HAP-1 (cell line): Measurements from ENCODE around the gene ENOPH1.
A peak's percentile ranks its signal among the peaks of the same experiment; 100 is the strongest.
"Not testable (repeated sequence)": the region's sequence is repeated elsewhere in the genome, so short reads cannot be mapped to it uniquely, and the experiment has no call there.

Experiments used
- DNase-seq, 2 experiments: peaks; one replicate each; pipeline ENCODE4 v3.0.0-alpha.2; 2016 to 2020; ENCODE audit warnings: low spot score in 2 of 2
- H3K27me3 ChIP-seq: fragments of 250-450 bp; sonication (Bioruptor Pico); 2 replicates; pipeline ENCODE4 v1.5.1; 2020; ENCODE audit warnings: low read depth, mild to moderate bottlenecking, moderate library complexity
- H3K36me3 ChIP-seq: fragments of 250-450 bp; sonication (Bioruptor Pico); replicated peaks from 2 replicates; pipeline ENCODE4 v1.5.1; 2020; ENCODE audit warnings: mild to moderate bottlenecking
- H3K4me1 ChIP-seq: fragments of 250-450 bp; sonication (Bioruptor Pico); 2 replicates; pipeline ENCODE4 v1.5.1; 2020; ENCODE audit warnings: mild to moderate bottlenecking
- H3K4me3 ChIP-seq: fragments of 250-450 bp; sonication (Bioruptor Pico); 2 replicates; pipeline ENCODE4 v1.5.1; 2020; ENCODE audit warnings: mild to moderate bottlenecking, moderate library complexity
- H3K9me3 ChIP-seq: fragments of 250-450 bp; sonication (Bioruptor Pico); 2 replicates; pipeline ENCODE4 v1.5.1; 2020; ENCODE audit warnings: mild to moderate bottlenecking, moderate library complexity
- in situ Hi-C: fragments of 300-500 bp; cut with MboI; formaldehyde crosslinking; loops from 3 replicates; pipeline ENCODE4 v1.14.3; 2020; ENCODE audit warnings: low sequenced_read_pairs, inconsistent platforms, mixed read lengths

ENOPH1 gene

GRCh38 chr4:82430193-82430963 is at the start of gene ENOPH1, which contains the start of gene HNRNPDL:
ENOPH1 (plus strand) TSS chr4:82430590; CDS start chr4:82430830, 240 bp downstream.
HNRNPDL (minus strand) TSS chr4:82430462; CDS start chr4:82429690, 772 bp downstream.
- H3K4me3 ChIP-seq: peak within 1 kb of the TSS; percentile 90
- peaks cover 20% of the 10 kb centered on the region for H3K4me1 ChIP-seq
- peak; percentile 96 to 98 for DNase-seq
- H3K36me3 ChIP-seq: peaks cover 43% of the 10 kb centered on the region
- no peaks in the 10 kb centered on the region for H3K9me3 ChIP-seq
- no peaks in the 10 kb centered on the region for H3K27me3 ChIP-seq
- in situ Hi-C loops: no loop called here

DNA sequence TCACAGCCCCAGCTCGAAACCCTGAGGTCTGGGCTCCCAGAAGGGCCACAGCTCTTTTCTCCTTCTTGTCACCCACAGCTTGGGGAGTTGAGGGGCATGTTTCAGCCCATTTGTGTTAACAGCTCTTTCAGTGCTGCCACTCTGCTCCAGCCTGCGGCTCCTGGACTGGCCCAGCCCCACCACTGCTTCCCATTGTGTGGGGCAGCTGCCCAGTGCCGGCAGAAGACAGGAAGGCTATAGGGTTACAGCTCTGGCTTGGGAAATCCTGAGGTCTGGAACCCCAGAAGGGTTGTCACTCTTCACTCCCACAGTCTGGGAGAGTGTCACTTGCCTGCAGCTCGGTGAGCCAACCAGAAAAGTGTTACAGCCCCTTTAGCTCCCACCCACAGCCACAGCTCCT is 49.6 kb upstream of the ENOPH1 start:
- H3K9me3 ChIP-seq: peaks cover 3% of the 10 kb centered on the region; the same call in 1 of the 2 replicates
- no peak overlapping the region for H3K4me3 ChIP-seq
- in situ Hi-C loops: loop anchor here (5.0 kb wide), 1 partner anchor 36 kb away; no protein-coding TSS in a partner anchor

GRCh38 chr4:82381235-82381634 is 49.2 kb upstream of the ENOPH1 start:
- Histone ChIP-seq H3K9me3 (peaks cover 4% of the 10 kb centered on the region; the same call in 1 of the 2 replicates), H3K4me3 (no peak overlapping the region), H3K4me1 (no peaks in the 10 kb centered on the region), H3K27me3 (no peaks in the 10 kb centered on the region), H3K36me3 (no peaks in the 10 kb centered on the region; the same call in 1 of the 2 replicates)
- in situ Hi-C loops: loop anchor here (5.0 kb wide), 1 partner anchor 36 kb away; no protein-coding TSS in a partner anchor
- DNase-seq: no peak

More for the DNA sequence above, 49.6 kb upstream of the ENOPH1 start:
- H3K36me3 ChIP-seq: no peaks in the 10 kb centered on the region; the same call in 1 of the 2 replicates
- no peaks in the 10 kb centered on the region for H3K27me3 ChIP-seq
- H3K4me1 ChIP-seq: peaks cover 1% of the 10 kb centered on the region; the same call in 1 of the 2 replicates
- no peak for DNase-seq

GRCh38 chr4:82381661-82382296 is 48.6 kb upstream of the ENOPH1 start:
- Histone ChIP-seq H3K4me3 (no peak overlapping the region), H3K4me1 (no peaks in the 10 kb centered on the region), H3K9me3 (peaks cover 4% of the 10 kb centered on the region; the same call in 1 of the 2 replicates), H3K27me3 (no peaks in the 10 kb centered on the region), H3K36me3 (no peaks in the 10 kb centered on the region; the same call in 1 of the 2 replicates)
- DNase-seq: no peak
- in situ Hi-C loops: loop anchor here (5.0 kb wide), 1 partner anchor 36 kb away; no protein-coding TSS in a partner anchor

DNA sequence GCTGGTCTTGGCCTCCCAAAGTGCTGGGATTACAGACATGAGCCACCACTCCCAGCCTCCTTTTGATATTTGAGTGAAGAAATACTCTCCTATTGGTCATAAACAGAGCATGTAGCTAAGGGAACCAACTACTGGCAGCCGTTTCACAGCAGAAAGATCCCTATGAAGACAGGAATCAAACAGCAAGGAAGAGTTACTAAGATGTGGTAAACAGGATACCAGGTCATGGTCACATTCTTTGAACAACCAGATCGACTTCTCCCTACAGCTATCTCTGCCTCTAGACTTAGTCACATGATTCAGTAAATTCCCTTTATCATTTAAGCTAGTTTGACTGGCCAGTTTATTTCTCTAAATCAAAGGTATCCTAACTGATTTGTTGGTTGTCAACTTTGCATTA is 47.6 kb upstream of the ENOPH1 start:
- Histone ChIP-seq H3K36me3 (no peaks in the 10 kb centered on the region; the same call in 1 of the 2 replicates), H3K4me1 (no peaks in the 10 kb centered on the region), H3K9me3 (peaks cover 4% of the 10 kb centered on the region; the same call in 1 of the 2 replicates), H3K4me3 (no peak overlapping the region), H3K27me3 (no peaks in the 10 kb centered on the region)
- DNase-seq: no peak
- in situ Hi-C loops: loop anchor here (5.0 kb wide), 1 partner anchor 35 kb away; no protein-coding TSS in a partner anchor

DNA sequence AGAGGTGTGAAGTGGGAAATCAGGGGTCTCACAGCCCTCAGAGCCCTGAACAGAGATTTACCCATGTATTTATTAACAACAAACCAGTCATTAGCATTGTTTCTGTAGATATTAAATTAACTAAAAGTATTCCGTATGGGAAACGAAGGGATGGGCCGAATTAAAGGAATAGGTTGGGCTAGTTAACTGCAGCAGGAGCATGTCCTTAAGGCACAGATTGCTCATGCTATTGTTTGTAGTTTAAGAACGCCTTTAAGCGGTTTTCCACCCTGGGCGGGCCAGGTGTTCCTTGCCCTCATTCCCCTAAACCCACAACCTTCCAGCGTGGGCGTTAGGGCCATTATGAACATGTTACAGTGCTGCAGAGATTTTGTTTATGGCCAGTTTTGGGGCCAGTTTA is 44.1 kb upstream of the ENOPH1 start:
- H3K4me3 ChIP-seq, H3K36me3 ChIP-seq, H3K4me1 ChIP-seq, DNase-seq, H3K9me3 ChIP-seq, H3K27me3 ChIP-seq, in situ Hi-C loops: not testable (repeated sequence)

DNA sequence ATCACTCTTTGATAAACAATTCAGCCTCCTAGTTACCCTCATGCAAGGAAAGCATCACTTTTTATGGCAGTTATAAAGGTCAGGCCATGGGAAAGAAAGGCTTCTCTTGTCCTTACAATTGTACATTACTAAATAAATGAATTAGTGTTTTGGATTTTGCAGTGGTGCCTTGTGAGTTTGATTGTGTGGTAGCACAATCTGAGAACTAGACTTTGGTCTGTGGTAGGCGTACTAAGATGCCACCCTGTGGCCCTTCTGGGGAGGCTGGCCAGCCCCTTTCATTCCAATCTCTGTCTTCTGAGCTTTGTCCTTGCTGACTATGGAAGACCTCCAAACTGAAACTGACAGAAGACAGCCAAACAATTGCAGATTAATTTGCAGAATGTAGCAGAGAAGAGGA is 42.0 kb upstream of the ENOPH1 start:
- Histone ChIP-seq H3K9me3 (peaks cover 4% of the 10 kb centered on the region; the same call in 1 of the 2 replicates), H3K27me3 (no peaks in the 10 kb centered on the region), H3K4me1 (no peaks in the 10 kb centered on the region), H3K4me3 (no peak overlapping the region), H3K36me3 (no peaks in the 10 kb centered on the region; the same call in 1 of the 2 replicates)
- in situ Hi-C loops: no loop called here
- DNase-seq: no peak

DNA sequence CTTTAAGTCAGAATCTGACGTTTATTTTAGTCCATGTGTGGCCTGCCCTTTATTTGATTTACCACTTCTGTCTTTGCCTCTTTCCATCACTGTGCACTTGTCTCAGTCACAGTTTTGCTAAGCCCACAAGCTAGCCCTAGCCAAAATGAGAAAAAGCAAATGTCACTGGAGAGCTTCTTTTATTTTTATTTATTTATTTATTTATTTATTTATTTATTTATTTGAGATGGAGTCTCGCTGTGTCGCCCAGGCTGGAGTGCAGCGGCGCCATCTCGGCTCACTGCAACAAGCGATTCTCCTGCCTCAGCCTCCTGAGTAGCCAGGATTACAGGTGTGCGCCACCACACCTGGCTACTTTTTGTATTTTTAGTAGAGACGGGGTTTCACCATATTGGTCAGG is 40.3 kb upstream of the ENOPH1 start:
- DNase-seq, H3K36me3 ChIP-seq, H3K9me3 ChIP-seq, H3K27me3 ChIP-seq, H3K4me3 ChIP-seq, in situ Hi-C loops, H3K4me1 ChIP-seq: not testable (repeated sequence)

- DNase-seq: no peak
- Histone ChIP-seq H3K9me3 (no peaks in the 10 kb centered on the region), H3K36me3 (no peaks in the 10 kb centered on the region), H3K4me1 (no peaks in the 10 kb centered on the region), H3K4me3 (no peak overlapping the region), H3K27me3 (no peaks in the 10 kb centered on the region)
- in situ Hi-C loops: no loop called here
Observed at GRCh38 chr4:82394896-82395295, 35.5 kb upstream of the ENOPH1 start.

DNA sequence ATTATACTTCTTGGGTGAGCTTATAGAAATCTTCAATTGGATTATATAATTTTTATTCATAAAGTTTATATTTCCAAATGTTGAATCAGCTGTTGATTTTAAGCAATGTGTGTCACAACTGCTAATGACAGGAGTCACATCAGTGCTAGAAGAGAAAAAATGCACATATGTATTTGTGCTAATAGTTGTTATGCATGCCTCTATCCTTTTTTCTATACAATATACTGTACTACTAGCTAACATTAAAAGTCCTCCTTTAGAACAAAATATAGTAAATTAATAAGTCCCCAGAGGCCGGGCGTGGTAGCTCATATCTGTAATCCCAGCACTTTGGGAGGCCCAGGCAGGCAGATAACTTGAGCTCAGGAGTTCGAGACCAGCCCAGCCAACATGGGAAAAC is 32.9 kb upstream of the ENOPH1 start:
- Histone ChIP-seq H3K4me3 (no peak overlapping the region), H3K9me3 (no peaks in the 10 kb centered on the region), H3K4me1 (no peaks in the 10 kb centered on the region), H3K27me3 (no peaks in the 10 kb centered on the region), H3K36me3 (no peaks in the 10 kb centered on the region)
- DNase-seq: no peak
- in situ Hi-C loops: no loop called here

DNA sequence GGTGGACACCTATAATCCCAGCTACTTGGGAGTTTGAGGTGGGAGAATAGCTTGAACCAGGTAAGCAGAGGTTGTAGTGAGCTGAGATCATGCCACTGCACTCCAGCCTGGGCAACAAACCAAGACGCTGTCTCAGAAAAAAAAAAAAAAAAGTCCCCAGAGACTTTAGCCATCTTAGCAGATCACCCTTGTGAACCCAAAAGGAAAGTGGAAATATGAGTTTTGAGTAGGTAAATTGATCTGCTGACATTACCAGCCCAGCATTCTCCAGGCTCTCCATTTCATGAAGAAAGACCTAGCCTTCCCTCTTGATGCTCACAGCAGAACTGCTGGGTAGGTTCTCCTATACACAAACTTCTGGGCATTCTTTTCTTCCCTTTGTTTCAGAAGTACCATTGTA is 32.1 kb upstream of the ENOPH1 start:
- Histone ChIP-seq H3K4me1 (no peaks in the 10 kb centered on the region), H3K9me3 (no peaks in the 10 kb centered on the region), H3K27me3 (no peaks in the 10 kb centered on the region), H3K4me3 (no peak overlapping the region), H3K36me3 (no peaks in the 10 kb centered on the region)
- DNase-seq: no peak
- in situ Hi-C loops: no loop called here

DNA sequence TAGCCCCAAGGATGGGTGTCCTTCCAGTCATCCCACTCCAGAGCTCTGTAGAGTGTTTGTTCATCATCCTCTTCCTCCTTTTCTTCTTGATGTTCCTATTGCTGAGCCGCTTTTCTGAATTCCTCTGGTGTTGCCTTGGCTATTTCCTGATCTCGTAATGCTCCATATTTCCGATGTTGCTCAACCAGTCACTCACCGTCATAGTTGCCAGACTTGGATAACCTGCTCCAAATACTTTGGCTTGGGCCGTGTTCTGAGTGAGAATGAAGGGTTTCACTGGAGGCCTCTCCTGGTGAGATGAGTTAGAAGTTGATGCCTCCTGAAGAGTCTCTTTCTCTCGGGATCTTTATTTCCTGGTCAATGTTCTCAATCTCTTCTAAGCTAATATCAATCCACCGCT is 28.8 kb upstream of the ENOPH1 start:
- DNase-seq: no peak
- Histone ChIP-seq H3K4me3 (no peak overlapping the region), H3K9me3 (no peaks in the 10 kb centered on the region), H3K27me3 (no peaks in the 10 kb centered on the region), H3K36me3 (no peaks in the 10 kb centered on the region), H3K4me1 (no peaks in the 10 kb centered on the region; the same call in 1 of the 2 replicates)
- in situ Hi-C loops: no loop called here

- Histone ChIP-seq H3K4me3 (no peak overlapping the region), H3K4me1 (no peaks in the 10 kb centered on the region; the same call in 1 of the 2 replicates), H3K36me3 (no peaks in the 10 kb centered on the region), H3K27me3 (no peaks in the 10 kb centered on the region), H3K9me3 (no peaks in the 10 kb centered on the region)
- in situ Hi-C loops: no loop called here
- DNase-seq: no peak
Observed at GRCh38 chr4:82402196-82402775, 28.1 kb upstream of the ENOPH1 start.
